HEK293 (cell line): ENCODE measurements around the gene TRIM5.

ENCODE experiments used
- CTCF ChIA-PET: fragments of 350-600 bp; formaldehyde crosslinking; extraction: SDS; loops from one replicate; lab custom pipeline; 2021; ENCODE audit warnings: antibody characterized with exemption; lab: Yijun Ruan, JAX
- POLR2A ChIA-PET: fragments of 300-600 bp; formaldehyde crosslinking; extraction: SDS; loops from one replicate; lab custom pipeline; 2020; ENCODE audit warnings: antibody characterized with exemption, inconsistent platforms; lab: Yijun Ruan, JAX
- H3K27ac ChIP-seq: fragments of 200-500 bp; sonication (Bioruptor generic); 2 replicates; pipeline ENCODE4 v1.5.1; 2014; ENCODE audit warnings: low read depth, low read length, control low read depth, inconsistent platforms; ENCODE audit errors: extremely low read depth
- H3K36me3 ChIP-seq, 2 experiments: fragments of 200-500 bp in 1 of 2; sonication (Bioruptor generic) in 1 of 2; 1 replicate in 1 of 2; 2 replicates in 1 of 2; pipeline ENCODE4 v1.5.1; 2014 to 2017; ENCODE audit warnings: inconsistent platforms in 2 of 2, low read length in 2 of 2; ENCODE audit not compliant: control insufficient read depth in 2 of 2, insufficient read depth in 1 of 2
- H3K4me1 ChIP-seq: fragments of 200-500 bp; sonication (Bioruptor generic); 2 replicates; pipeline ENCODE4 v1.5.1; 2014; ENCODE audit warnings: mild to moderate bottlenecking, low read length, inconsistent platforms; ENCODE audit not compliant: control insufficient read depth, insufficient read depth
- H3K4me3 ChIP-seq: 2 replicates; pipeline ENCODE4 v1.5.1; 2011; ENCODE audit warnings: low read depth, mild to moderate bottlenecking, control low read depth, low read length, moderate library complexity
- H3K9me3 ChIP-seq: fragments of 200-500 bp; sonication (Bioruptor generic); 2 replicates; pipeline ENCODE4 v1.5.1; 2014; ENCODE audit warnings: low read depth, low read length, inconsistent platforms; ENCODE audit not compliant: control insufficient read depth, insufficient read depth
- GLI4 ChIP-seq: fragments of 450-650 bp; formaldehyde crosslinking; IDR thresholded peaks from 2 replicates; pipeline ENCODE4 v1.5.1; 2016; ENCODE audit warnings: missing biosample characterization, missing genetic modification characterization
- GLIS1 ChIP-seq: fragments of 450-650 bp; formaldehyde crosslinking; IDR thresholded peaks from 2 replicates; pipeline ENCODE4 v1.5.1; 2016; ENCODE audit warnings: missing biosample characterization, missing genetic modification characterization
- INSM2 ChIP-seq: fragments of 450-650 bp; formaldehyde crosslinking; IDR thresholded peaks from 2 replicates; pipeline ENCODE4 v1.5.1; 2016; ENCODE audit warnings: missing biosample characterization, missing genetic modification characterization
- MZF1 ChIP-seq: fragments of 450-650 bp; formaldehyde crosslinking; IDR thresholded peaks from 2 replicates; pipeline ENCODE4 v1.5.1; 2017; ENCODE audit warnings: missing biosample characterization, missing genetic modification characterization, borderline replicate concordance
- PBX3 ChIP-seq: sonication (generic); formaldehyde crosslinking; IDR thresholded peaks from 2 replicates; pipeline ENCODE4 v1.8.1; 2022; ENCODE audit warnings: mild to moderate bottlenecking, moderate library complexity, missing genetic modification reagents
- PRDM1 ChIP-seq: fragments of 450-650 bp; formaldehyde crosslinking; IDR thresholded peaks from 2 replicates; pipeline ENCODE4; 2016; ENCODE audit warnings: missing biosample characterization, missing genetic modification characterization
- ZBTB11 ChIP-seq: fragments of 450-650 bp; formaldehyde crosslinking; conservative IDR thresholded peaks from 2 replicates; pipeline ENCODE4 v1.5.1; 2016; ENCODE audit warnings: low read depth, missing biosample characterization, missing genetic modification characterization
- ZBTB21 ChIP-seq: fragments of 450-650 bp; formaldehyde crosslinking; IDR thresholded peaks from 2 replicates; pipeline ENCODE4 v1.5.1; 2017; ENCODE audit warnings: missing biosample characterization, missing genetic modification characterization
- ZFHX2 ChIP-seq: fragments of 450-650 bp; formaldehyde crosslinking; conservative IDR thresholded peaks from 2 replicates; pipeline ENCODE4 v1.5.1; 2016; ENCODE audit warnings: missing biosample characterization, missing genetic modification characterization
- ZNF121 ChIP-seq: fragments of 450-650 bp; formaldehyde crosslinking; IDR thresholded peaks from 2 replicates; pipeline ENCODE4 v1.5.1; 2016; ENCODE audit warnings: missing biosample characterization, missing genetic modification characterization
- ZNF211 ChIP-seq: fragments of 450-650 bp; formaldehyde crosslinking; IDR thresholded peaks from 2 replicates; pipeline ENCODE4 v1.5.1; 2016; ENCODE audit warnings: low read depth, missing biosample characterization, missing genetic modification characterization
- ZNF274 ChIP-seq, 2 experiments: fragments of 200-500 bp in 1 of 2; fragments of 450-650 bp in 1 of 2; sonication (Bioruptor generic) in 1 of 2; formaldehyde crosslinking in 1 of 2; IDR thresholded peaks; 2 replicates each; pipeline versions ENCODE4 v1.5.1 to v1.6.1; 2014 to 2016; ENCODE audit warnings: borderline replicate concordance in 1 of 2, inconsistent platforms in 1 of 2, low read length in 1 of 2, missing biosample characterization in 1 of 2, missing genetic modification characterization in 1 of 2
- ZNF473 ChIP-seq: fragments of 450-650 bp; formaldehyde crosslinking; IDR thresholded peaks from 2 replicates; pipeline ENCODE4 v1.5.1; 2017; ENCODE audit warnings: missing biosample characterization, missing genetic modification characterization
- ZNF518A ChIP-seq: fragments of 450-650 bp; formaldehyde crosslinking; conservative IDR thresholded peaks from 2 replicates; pipeline ENCODE4 v1.5.1; 2016; ENCODE audit warnings: low read depth, missing biosample characterization, missing genetic modification characterization
- ZNF561 ChIP-seq: fragments of 450-650 bp; IDR thresholded peaks from 2 replicates; pipeline ENCODE4 v1.5.1; 2018; ENCODE audit warnings: missing biosample characterization, missing genetic modification characterization, borderline replicate concordance
- ZNF654 ChIP-seq: fragments of 450-650 bp; formaldehyde crosslinking; IDR thresholded peaks from 2 replicates; pipeline ENCODE4 v1.5.1; 2016; ENCODE audit warnings: low read depth, missing biosample characterization, missing genetic modification characterization
- ZNF670 ChIP-seq: fragments of 450-650 bp; formaldehyde crosslinking; IDR thresholded peaks from 2 replicates; pipeline ENCODE4 v1.5.1; 2016; ENCODE audit warnings: missing biosample characterization, missing genetic modification characterization, low read depth
- ZNF777 ChIP-seq: fragments of 450-650 bp; formaldehyde crosslinking; IDR thresholded peaks from 2 replicates; pipeline ENCODE4 v1.5.1; 2017; ENCODE audit warnings: missing biosample characterization, missing genetic modification characterization, borderline replicate concordance
- ZNF792 ChIP-seq: fragments of 450-650 bp; formaldehyde crosslinking; IDR thresholded peaks from 2 replicates; pipeline ENCODE4 v1.5.1; 2016; ENCODE audit warnings: missing biosample characterization, missing genetic modification characterization
- ZNF837 ChIP-seq: fragments of 450-650 bp; formaldehyde crosslinking; IDR thresholded peaks from 2 replicates; pipeline ENCODE4 v1.5.1; 2016; ENCODE audit warnings: missing biosample characterization, missing genetic modification characterization
- ZSCAN30 ChIP-seq: fragments of 450-650 bp; IDR thresholded peaks from 2 replicates; pipeline ENCODE4 v1.5.1; 2018; ENCODE audit warnings: missing biosample characterization, mild to moderate bottlenecking, missing genetic modification characterization, moderate library complexity
- ZSCAN5A ChIP-seq: fragments of 450-650 bp; formaldehyde crosslinking; IDR thresholded peaks from 2 replicates; pipeline ENCODE4 v1.5.1; 2016; ENCODE audit warnings: missing biosample characterization, missing genetic modification characterization

The TRIM5 gene

GRCh38 chr11:5701055-5701577 lies 16.2 kb upstream of the TRIM5 start:
- no peak for TF ChIP-seq ZNF211 (tag by site-specific recombination)
- no peak for TF ChIP-seq PBX3 (CRISPR knock-in tag)
- TF ChIP-seq ZNF792 (tag by site-specific recombination): no peak
- no peak for TF ChIP-seq GLIS1 (tag by site-specific recombination)
- TF ChIP-seq MZF1: no peak
- no peak for TF ChIP-seq ZFHX2 (tag by site-specific recombination)
- no peak for TF ChIP-seq ZNF654 (tag by site-specific recombination)
- TF ChIP-seq ZNF561: no peak
- TF ChIP-seq ZNF670 (tag by site-specific recombination): no peak
- TF ChIP-seq ZNF473 (tag by site-specific recombination): no peak
- TF ChIP-seq ZNF777 (tag by site-specific recombination): no peak
- TF ChIP-seq GLI4 (tag by site-specific recombination): no peak
- TF ChIP-seq ZNF121 (tag by site-specific recombination): no peak
- no peak for TF ChIP-seq ZSCAN5A
- no peak for TF ChIP-seq ZNF837
- TF ChIP-seq ZSCAN30 (tag by site-specific recombination): no peak
- no peak for TF ChIP-seq ZBTB11 (tag by site-specific recombination)
- no peak for TF ChIP-seq INSM2 (tag by site-specific recombination)
- no peak overlapping the region for H3K4me3 ChIP-seq
- CTCF ChIA-PET: no interaction called here
- no peak overlapping the region for H3K27ac ChIP-seq
- no peaks in the 10 kb centered on the region for H3K36me3 ChIP-seq
- POLR2A ChIA-PET: no interaction called here
- no peaks in the 10 kb centered on the region for H3K9me3 ChIP-seq
- H3K4me1 ChIP-seq: no peaks in the 10 kb centered on the region

- Histone ChIP-seq H3K4me1 (no peaks in the 10 kb centered on the region), H3K9me3 (no peaks in the 10 kb centered on the region), H3K27ac (no peak overlapping the region), H3K4me3 (no peak overlapping the region), H3K36me3 (no peaks in the 10 kb centered on the region)
- ChIA-PET CTCF (interaction anchor here (0.7 kb wide), 1 partner anchor 700 kb away, joined by 3 read pairs; no protein-coding TSS in a partner anchor), POLR2A (interaction anchor here (0.7 kb wide), 1 partner anchor 136 kb away, joined by 4 read pairs; no protein-coding TSS in a partner anchor)
- no peak for TF ChIP-seq ZNF274 (IDR thresholded peaks at IDR 0.05; ENCODE audit: low read length)
- no peak for TF ChIP-seq ZNF274 (tag by site-specific recombination; IDR thresholded peaks at IDR 0.05; ENCODE audit: borderline replicate concordance)
- TF ChIP-seq ZNF518A: no peak
- no peak for TF ChIP-seq PRDM1
- TF ChIP-seq ZBTB21: no peak
Measured at GRCh38 chr11:5700421-5701054, 15.7 kb upstream of the TRIM5 start.
